Endothelial cell of umbilical vein (primary cell): ENCODE data around the gene ZEB1. TPM values are rescaled to one million over a fixed set of nuclear protein-coding genes. Genes with fewer than 3 reads are reported as not detected.

ENCODE experiments used
- BruUV-seq: library from RNA; stranded (reverse); fragments of 400-500 nt; replicated peaks from 2 replicates; lab custom pipeline; 2021; lab: Mats Ljungman, UMichigan
- CTCF ChIA-PET: fragments of 300-600, 350-600 bp; sonication (Branson Sonifier 250); formaldehyde crosslinking; loops from one replicate; lab custom pipeline; 2021; ENCODE audit warnings: antibody characterized with exemption, inconsistent platforms; lab: Charles Lee
- POLR2A ChIA-PET: fragments of 300-600, 350-600 bp; sonication (Branson Sonifier 250); formaldehyde crosslinking; loops from one replicate; lab custom pipeline; 2021; ENCODE audit warnings: antibody characterized with exemption, inconsistent platforms; lab: Charles Lee
- DNase-seq: peaks from one replicate; pipeline ENCODE4 v3.0.0-alpha.2; 2011; ENCODE audit warnings: low read depth, low spot score
- FAIRE-seq: peaks from 2 replicates; lab custom pipeline; 2011; peaks lifted over from hg19 to GRCh38; lab: Jason Lieb, UNC
- H2AFZ ChIP-seq: 2 replicates; pipeline ENCODE4 v1.6.0; 2012; ENCODE audit warnings: low read depth, low read length, control low read depth, inconsistent platforms
- H3K27ac ChIP-seq: 2 replicates; pipeline ENCODE4 v1.5.1; 2011; ENCODE audit warnings: low read depth, mild to moderate bottlenecking, control low read depth, low read length, moderate library complexity; ENCODE audit not compliant: insufficient read depth
- H3K27me3 ChIP-seq, 2 experiments: 2 replicates each; pipeline versions ENCODE4 v1.6.0 to v1.6.1; 2011; ENCODE audit warnings: low read length in 2 of 2, mixed read lengths in 1 of 2; ENCODE audit not compliant: control insufficient read depth in 2 of 2, insufficient read depth in 2 of 2
- H3K36me3 ChIP-seq, 2 experiments: 2 replicates in 1 of 2; 3 replicates in 1 of 2; pipeline ENCODE4 v1.5.1; 2011; ENCODE audit warnings: low read length in 2 of 2, mild to moderate bottlenecking in 1 of 2, moderate library complexity in 1 of 2; ENCODE audit not compliant: control insufficient read depth in 2 of 2, insufficient read depth in 2 of 2; ENCODE audit errors: extremely low read depth in 1 of 2
- H3K4me1 ChIP-seq: 3 replicates; pipeline ENCODE4 v1.5.1; 2011; ENCODE audit warnings: mild to moderate bottlenecking, low read length; ENCODE audit not compliant: control insufficient read depth, insufficient read depth; ENCODE audit errors: extremely low read depth
- H3K4me2 ChIP-seq: 2 replicates; pipeline ENCODE4 v1.6.1; 2011; ENCODE audit warnings: low read length, control low read depth, mixed read lengths; ENCODE audit not compliant: insufficient read depth
- H3K4me3 ChIP-seq, 3 experiments: fragments of 200-600 bp in 1 of 3; sonication (generic), shearing (Covaris generic) in 1 of 3; replicated peaks in 1 of 3; 2 replicates each; pipeline ENCODE4 v1.5.1; 2011 to 2016; ENCODE audit warnings: control low read depth in 3 of 3, low read length in 3 of 3, mild to moderate bottlenecking in 2 of 3, inconsistent platforms in 1 of 3, low read depth in 1 of 3, moderate library complexity in 1 of 3; ENCODE audit not compliant: insufficient read depth in 1 of 3
- H3K79me2 ChIP-seq: 2 replicates; pipeline ENCODE4 v1.6.0; 2012; ENCODE audit warnings: low read length, inconsistent platforms; ENCODE audit not compliant: control insufficient read depth, insufficient read depth
- H3K9ac ChIP-seq: replicated peaks from 2 replicates; pipeline ENCODE3; 2011; ENCODE audit warnings: low read length, control low read depth; ENCODE audit not compliant: insufficient read depth; ENCODE audit errors: extremely low read depth
- H3K9me1 ChIP-seq: replicated peaks from 3 replicates; pipeline ENCODE4 v1.6.0; 2011; ENCODE audit warnings: mild to moderate bottlenecking, low read length; ENCODE audit not compliant: control insufficient read depth, insufficient read depth; ENCODE audit errors: extremely low read depth
- H3K9me3 ChIP-seq: replicated peaks from 2 replicates; pipeline ENCODE4 v1.5.1; 2012; ENCODE audit warnings: low read length, inconsistent platforms; ENCODE audit not compliant: control insufficient read depth, insufficient read depth
- H4K20me1 ChIP-seq: replicated peaks from 2 replicates; pipeline ENCODE3; 2011; ENCODE audit warnings: mild to moderate bottlenecking, low read length; ENCODE audit not compliant: control insufficient read depth, insufficient read depth; ENCODE audit errors: extremely low read depth
- CTCF ChIP-seq, 2 donors: IDR thresholded peaks; 1 replicate in 1 of 2; 2 replicates in 1 of 2; pipeline ENCODE4 v1.5.1; 2011; ENCODE audit warnings: low read length in 2 of 2, mild to moderate bottlenecking in 2 of 2, moderate library complexity in 2 of 2, control low read depth in 1 of 2, inconsistent platforms in 1 of 2, low read depth in 1 of 2; ENCODE audit not compliant: insufficient read depth in 1 of 2; ENCODE audit errors: extremely low read depth in 1 of 2
- EZH2 ChIP-seq: IDR thresholded peaks from 2 replicates; pipeline ENCODE4 v1.6.1; 2012; ENCODE audit warnings: borderline replicate concordance, low read depth, mild to moderate bottlenecking, moderate library complexity, low read length, inconsistent platforms; ENCODE audit not compliant: severe bottlenecking
- FOS ChIP-seq: IDR thresholded peaks from 2 replicates; pipeline ENCODE4 v1.6.1; 2011; ENCODE audit warnings: mild to moderate bottlenecking, low read length, moderate library complexity, borderline replicate concordance; ENCODE audit not compliant: insufficient read depth
- GATA2 ChIP-seq: IDR thresholded peaks from 2 replicates; pipeline ENCODE4 v1.7.0; 2011; ENCODE audit warnings: low read depth, mild to moderate bottlenecking, moderate library complexity, mixed read lengths, low read length; ENCODE audit not compliant: insufficient read length, insufficient read depth
- JUN ChIP-seq: IDR thresholded peaks from 2 replicates; pipeline ENCODE4 v1.6.1; 2011; ENCODE audit warnings: borderline replicate concordance, low read depth; ENCODE audit not compliant: insufficient read length, insufficient read depth
- MAX ChIP-seq: IDR thresholded peaks from 2 replicates; pipeline ENCODE4 v1.6.1; 2011; ENCODE audit not compliant: insufficient read depth, insufficient read length
- MYC ChIP-seq: IDR thresholded peaks from one replicate; pipeline ENCODE4 v1.6.1; 2011; ENCODE audit warnings: mild to moderate bottlenecking, low read depth, low read length
- POLR2A ChIP-seq: IDR thresholded peaks from 2 replicates; pipeline ENCODE4 v1.6.1; 2012; ENCODE audit warnings: low read depth, mild to moderate bottlenecking, control low read depth, low read length
- POLR2AphosphoS5 ChIP-seq: IDR thresholded peaks from 2 replicates; pipeline ENCODE4 v1.6.1; 2012; ENCODE audit warnings: low read depth, mild to moderate bottlenecking, control low read depth, low read length, moderate library complexity; ENCODE audit not compliant: insufficient read depth
- dilution Hi-C: fragments of 300-500 bp; cut with MboI; formaldehyde crosslinking; loops from one replicate; pipeline ENCODE4 v1.15.0; 2019; ENCODE audit warnings: low sequenced_read_pairs; ENCODE audit not compliant: extremely low pct_ligation_motif_present
- intact Hi-C: fragments of 100-400 bp; cut with micrococcal nuclease; formaldehyde crosslinking; loops from one replicate; pipeline ENCODE4 v1.10.0; 2022
- polyA plus RNA-seq, 4 experiments: library from polyadenylated mRNA; depleted of rRNA in 3 of 4; stranded (reverse) in 3 of 4; unstranded in 1 of 4; fragments of >200 nt; gene quantifications; 2 replicates each; pipeline versions ENCODE4 v1.2.1 to v1.2.3, GENCODE V29; 2011 to 2012; ENCODE audit warnings: missing spikeins in 1 of 4
- total RNA-seq: library from RNA; stranded (reverse); gene quantifications from 2 replicates; pipeline ENCODE4 v1.2.3, GENCODE V29; 2021

ZEB1 gene
- total and polyA plus RNA-seq, 2 donors (not counting 3 experiments of a cell fraction or from before 2014, with no cell fraction given) = 19.8 to 130 TPM

GRCh38 chr10:31273789-31274188 lies 45.2 kb upstream of the ZEB1 start:
- ChIA-PET CTCF (no interaction called here), POLR2A (no interaction called here)
- H3K79me2 ChIP-seq = no peaks in the 10 kb centered on the region
- H3K36me3 ChIP-seq = no peaks in the 10 kb centered on the region
- no peak overlapping the region for H3K9ac ChIP-seq
- no peak overlapping the region for H3K27ac ChIP-seq
- DNase-seq (no peak), FAIRE-seq (no peak)
- no peaks in the 10 kb centered on the region for H3K9me1 ChIP-seq
- no peak overlapping the region for H3K4me2 ChIP-seq
- no peak overlapping the region for H2AFZ ChIP-seq
- no TSS peak for BruUV-seq
- no peaks in the 10 kb centered on the region for H3K9me3 ChIP-seq
- intact Hi-C loops (no loop called here), dilution Hi-C loops (no loop called here)
- H3K27me3 ChIP-seq = no peaks in the 10 kb centered on the region
- H3K4me3 ChIP-seq = no peak overlapping the region
- peaks cover 13% of the 10 kb centered on the region for H3K4me1 ChIP-seq
- no peak for TF ChIP-seq GATA2
- no peaks in the 10 kb centered on the region for H4K20me1 ChIP-seq

GRCh38 chr10:31274310-31274709 lies 44.7 kb upstream of the ZEB1 start:
- no TSS peak for BruUV-seq
- dilution Hi-C loops (no loop called here), intact Hi-C loops (no loop called here)
- POLR2A ChIA-PET = no interaction called here
- Histone ChIP-seq H3K9me1 (no peaks in the 10 kb centered on the region), H3K36me3 (no peaks in the 10 kb centered on the region), H3K4me1 (peaks cover 19% of the 10 kb centered on the region), H3K79me2 (no peaks in the 10 kb centered on the region), H3K4me3 (no peak overlapping the region), H3K27ac (no peak overlapping the region), H2AFZ (no peak overlapping the region), H3K9me3 (no peaks in the 10 kb centered on the region), H3K27me3 (no peaks in the 10 kb centered on the region), H3K4me2 (no peak overlapping the region), H3K9ac (no peak overlapping the region), H4K20me1 (no peaks in the 10 kb centered on the region)
- CTCF ChIA-PET = interaction anchor here (0.7 kb wide), 1 partner anchor 8 kb away, joined by 3 read pairs; no protein-coding TSS in a partner anchor
- DNase-seq (no peak), FAIRE-seq (no peak)
- no peak for TF ChIP-seq GATA2
- TF ChIP-seq POLR2AphosphoS5 = no peak
- TF ChIP-seq CTCF (IDR thresholded peaks at IDR 0.05; ENCODE audit: extremely low read depth in 1 of 2, insufficient read depth in 1 of 2, low read depth in 1 of 2, low read length in 2 of 2) = no peak
- TF ChIP-seq FOS = no peak
- no peak for TF ChIP-seq MYC
- no peak for TF ChIP-seq JUN
- TF ChIP-seq POLR2A = no peak
- TF ChIP-seq EZH2 = no peak
- no peak for TF ChIP-seq MAX
